Hematopoietic multipotent progenitor cell (in vitro differentiated cells): ENCODE results near the gene TEKT4. TPM values are rescaled to one million over a fixed set of nuclear protein-coding genes. Genes with fewer than 3 reads are reported as not detected.
"Not testable (repeated sequence)": the region's sequence is repeated elsewhere in the genome, so short reads cannot be mapped to it uniquely, and the experiment has no call there.

Experiments
- DNase-seq, 3 donors: peaks; one replicate each; pipeline ENCODE4 v3.0.0-alpha.2; 2011 to 2015; ENCODE audit warnings: low read depth in 2 of 3, low spot score in 2 of 3
- small RNA-seq: library from RNA; depleted of rRNA; stranded (forward); fragments of <200 nt; gene quantifications from one replicate; pipeline ENCODE3, GENCODE V24; 2012
- total RNA-seq: library from RNA; depleted of rRNA; stranded (reverse); fragments of >200 nt; gene quantifications from one replicate; pipeline ENCODE4 v1.2.3, GENCODE V29; 2012

TEKT4 gene
- total RNA-seq, 1 donor = not detected

DNA sequence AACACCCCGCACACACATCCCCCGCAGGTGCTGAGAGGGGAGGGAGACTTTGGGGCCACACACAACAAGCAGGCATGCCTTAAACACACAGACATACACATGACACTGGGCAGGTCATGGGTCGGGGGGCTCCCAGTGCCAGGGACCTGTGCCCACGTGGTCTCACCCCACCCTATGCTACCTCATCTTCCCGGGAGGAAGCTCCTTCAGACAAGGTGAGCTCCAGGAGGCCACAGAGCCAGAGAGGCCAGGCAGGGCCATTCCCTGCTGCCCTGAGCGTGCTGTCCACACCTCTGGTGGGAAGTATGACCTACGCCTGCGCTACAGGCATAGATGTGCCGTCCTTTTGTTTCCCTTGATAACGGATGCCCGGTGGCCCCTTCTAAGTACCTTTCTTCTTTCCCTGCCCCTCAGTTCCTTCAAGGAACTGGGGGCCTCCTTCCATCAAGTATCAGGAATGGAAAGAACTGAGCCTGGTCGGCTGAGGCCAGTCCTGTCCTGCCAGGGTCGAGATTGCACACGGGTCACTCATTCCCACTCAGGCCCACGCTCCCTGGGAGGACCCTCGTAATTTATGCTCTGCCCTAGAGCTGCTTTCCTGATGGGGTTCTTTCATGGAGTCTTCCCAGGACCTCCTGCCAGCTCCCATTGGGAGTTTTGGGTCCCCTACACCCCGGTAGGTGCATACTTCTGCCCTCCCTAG, 4.7 kb downstream of the TEKT4 start:
- no peak for DNase-seq

DNA sequence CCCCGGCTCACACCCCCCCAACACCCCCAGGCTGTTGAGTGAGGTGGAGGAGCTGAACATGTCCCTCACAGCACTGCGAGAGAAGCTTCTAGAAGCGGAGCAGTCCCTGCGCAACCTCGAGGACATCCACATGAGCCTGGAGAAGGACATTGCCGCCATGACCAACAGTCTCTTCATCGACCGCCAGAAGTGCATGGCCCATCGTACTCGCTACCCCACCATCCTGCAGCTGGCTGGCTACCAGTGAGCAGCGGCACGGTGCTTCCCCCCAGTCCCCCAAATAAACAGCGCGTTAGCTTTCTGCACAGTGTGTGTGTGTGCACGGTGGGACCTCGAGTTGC, 5.3 kb downstream of the TEKT4 start:
- DNase-seq = no peak

DNA sequence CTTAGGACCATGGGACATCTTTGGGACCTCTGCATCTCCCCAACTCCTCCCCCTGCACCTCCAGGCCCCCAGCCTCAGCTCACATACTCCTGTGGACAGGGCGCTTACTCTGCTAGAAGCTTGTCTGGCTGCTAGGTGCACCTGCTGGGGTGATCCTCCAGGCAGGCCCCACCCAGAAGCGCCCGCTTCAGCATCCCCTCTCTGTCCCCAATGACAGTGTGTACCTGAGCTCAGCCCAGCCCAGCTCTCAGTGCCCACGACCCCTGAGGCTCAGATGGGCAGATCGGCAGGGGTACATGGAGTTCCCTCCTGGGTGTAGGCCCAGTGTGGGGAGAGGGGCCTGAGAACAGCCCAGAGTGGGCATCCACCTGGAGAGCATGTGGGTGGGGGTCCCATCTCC, 5.9 kb downstream of the TEKT4 start:
- no peak for DNase-seq

- not testable (repeated sequence) for DNase-seq
Measured at GRCh38 chr2:94878575-94878974, 7.3 kb downstream of the TEKT4 start.

DNA sequence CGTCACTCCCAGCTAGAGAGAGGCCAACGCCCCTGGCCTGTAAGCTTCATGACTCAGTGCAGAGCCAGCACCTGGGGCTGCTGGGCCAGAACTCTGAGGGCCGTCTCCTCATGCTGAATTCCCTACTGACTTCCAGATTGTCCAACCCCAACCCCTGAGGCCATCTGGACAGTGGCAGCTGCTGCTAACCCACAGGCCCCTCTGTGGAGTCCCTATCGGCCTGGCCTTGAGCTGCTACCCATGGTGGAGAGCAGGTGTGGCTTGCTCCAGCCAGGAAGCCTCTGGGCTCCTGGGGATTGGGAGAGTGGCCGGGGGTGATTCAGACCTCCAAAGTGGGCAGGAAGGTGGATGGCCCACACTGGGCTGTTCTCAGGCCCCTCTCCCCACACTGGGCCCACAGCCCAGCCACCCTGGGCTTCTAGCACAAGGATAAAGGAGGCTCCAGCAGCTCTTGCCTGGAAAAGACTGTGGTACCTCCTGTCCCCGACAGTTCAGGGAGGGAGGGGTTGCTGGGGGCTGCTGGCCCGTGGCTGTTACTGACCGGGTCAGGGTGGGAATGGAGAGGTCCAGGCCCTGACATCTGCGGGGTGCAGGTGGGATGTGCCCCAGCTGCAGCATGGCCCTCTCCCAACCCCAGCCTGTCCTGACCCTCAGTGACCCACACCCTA, 8.2 kb downstream of the TEKT4 start:
- no peak for DNase-seq

DNA sequence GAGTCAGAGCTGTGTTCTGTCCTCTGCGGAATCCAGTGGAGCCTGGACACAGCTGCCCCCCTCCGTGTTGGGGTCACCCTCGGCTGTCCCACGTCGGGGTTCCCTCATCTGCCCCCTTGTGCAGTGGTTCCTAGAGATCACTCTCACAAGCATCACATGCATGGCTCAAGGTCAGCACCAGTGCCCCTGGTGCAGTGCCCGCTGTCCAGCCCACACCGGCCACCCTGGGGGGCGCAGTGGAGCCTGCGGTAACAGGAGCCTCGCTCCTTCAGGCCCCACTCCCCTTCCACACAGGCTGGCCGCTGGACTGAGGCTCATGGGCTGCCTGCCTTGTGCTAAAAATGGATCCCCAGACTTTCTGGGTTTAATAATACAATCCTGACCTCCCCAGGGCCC, 8.8 kb downstream of the TEKT4 start:
- no peak for DNase-seq

GRCh38 chr2:94880507-94880906, 9.3 kb downstream of the TEKT4 start:
- no peak for DNase-seq

GRCh38 chr2:94881070-94881469, 9.8 kb downstream of the TEKT4 start:
- no peak for DNase-seq

DNA sequence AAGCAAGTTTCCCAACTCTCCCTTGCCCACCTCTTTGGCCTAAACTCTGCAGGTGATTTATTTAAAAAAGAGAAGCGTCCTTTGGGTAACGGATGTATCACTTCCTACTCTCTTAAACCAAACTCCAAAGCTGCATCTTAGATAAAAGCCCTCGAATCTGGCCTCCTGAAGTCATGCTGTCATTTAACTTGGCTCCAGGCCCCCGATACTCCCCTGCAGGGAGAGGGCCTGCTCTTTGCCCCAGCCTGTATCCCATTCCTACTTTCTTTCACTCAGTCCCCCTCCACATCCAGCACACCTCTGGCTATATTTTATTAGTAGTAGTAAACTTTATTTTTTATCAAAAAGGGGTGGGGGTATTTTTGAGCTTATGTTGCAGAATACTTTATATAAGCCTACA, 19.0 kb downstream of the TEKT4 start:
- no peak for DNase-seq

DNA sequence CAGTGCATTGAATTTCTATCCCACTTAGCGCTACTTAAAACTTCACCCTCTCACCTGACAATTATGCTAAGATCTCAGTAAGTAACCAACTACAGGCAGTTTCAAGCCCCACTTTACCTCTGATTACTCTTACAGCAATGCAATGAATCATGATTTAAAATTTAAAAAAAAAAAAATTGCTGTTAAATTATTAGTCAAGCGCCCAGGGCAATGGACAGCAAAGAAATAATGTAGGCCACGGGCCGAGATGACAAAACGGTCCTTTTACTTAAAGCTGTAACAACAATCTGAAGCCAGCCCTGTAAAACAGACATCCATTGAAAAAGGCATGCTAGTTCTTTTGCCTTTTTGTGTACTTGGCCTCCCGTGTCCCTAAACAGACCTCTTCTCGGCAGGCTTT, 24.0 kb downstream of the TEKT4 start:
- not testable (repeated sequence) for DNase-seq

DNA sequence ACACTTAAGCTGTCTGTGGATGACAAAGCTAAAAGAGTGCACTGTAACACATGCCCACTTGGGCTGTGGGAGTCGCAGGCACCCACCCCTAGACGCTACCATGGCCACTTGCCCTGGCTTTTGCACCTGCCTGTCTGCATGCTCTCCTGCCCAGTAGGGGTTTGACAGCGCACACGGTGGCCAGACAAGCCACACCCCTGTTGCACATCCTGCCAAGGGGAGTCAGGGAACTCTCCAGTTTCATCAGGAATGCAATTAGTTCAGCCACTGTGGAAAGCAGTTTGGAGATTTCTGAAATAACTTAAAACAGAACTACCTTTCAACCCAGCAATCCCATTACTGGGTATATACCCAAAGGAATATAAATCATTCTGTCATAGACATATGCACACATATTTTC, 35.7 kb downstream of the TEKT4 start:
- DNase-seq = not testable (repeated sequence)

- DNase-seq = no peak
Measured at GRCh38 chr2:94923196-94923595, 52.0 kb downstream of the TEKT4 start.

DNA sequence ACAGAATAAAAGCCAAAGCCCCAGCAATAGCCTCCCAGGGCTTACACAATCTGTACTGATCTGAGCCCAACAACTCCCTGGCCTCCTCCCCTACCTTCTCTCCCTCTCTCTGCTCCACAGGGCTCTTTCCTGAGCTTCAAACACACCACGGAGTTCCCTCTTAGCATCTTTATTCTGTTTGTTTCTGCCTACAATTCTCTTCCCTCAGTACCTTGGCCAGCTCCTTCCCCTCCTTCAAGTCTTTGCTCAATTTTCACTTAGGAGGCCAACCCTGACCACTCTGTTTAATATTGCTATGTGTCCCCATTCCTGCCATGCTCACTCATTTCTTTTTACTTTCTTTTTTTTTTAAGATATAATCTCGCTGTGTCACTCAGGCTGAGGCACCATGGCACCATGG, 53.8 kb downstream of the TEKT4 start:
- DNase-seq = not testable (repeated sequence)

Small RNAs within 50 kb of the gene (small RNA-seq; reads per million reads assigned to genes)
- gene RNU6-1320P = not detected

Other genes with a start within 250 kb of the TEKT4 start
- 0.54 TPM for gene MAL, start 154.3 kb downstream of the TEKT4 start, total RNA-seq